ENCODE measurements around the gene TMEM134. TPM values are rescaled to one million over a fixed set of nuclear protein-coding genes. Genes with fewer than 3 reads are reported as not detected.

Gene TMEM134
- polyA plus RNA-seq, 1 experiment: 14.7 TPM

GRCh38 chr11:67503119-67504004 lies 34.3 kb upstream of the TMEM134 start:
- CTCF ChIA-PET: no interaction called here
- no peaks in the 10 kb centered on the region for H3K27me3 ChIP-seq (ENCODE audit: control insufficient read depth, insufficient read depth, low read length)
- TF ChIP-seq CTCF (IDR thresholded peaks at IDR 0.05; ENCODE audit: low read depth, low read length): no peak
- DNase-seq (ENCODE audit: low read depth, low spot score): no peak
- H3K9me3 ChIP-seq (ENCODE audit: control insufficient read depth, insufficient read depth, low read length): no peaks in the 10 kb centered on the region; the same call in 1 of the 2 replicates
- peak overlapping the region; percentile 72 for H3K4me3 ChIP-seq (ENCODE audit: low read depth, low read length)
- no peak overlapping the region for H3K27ac ChIP-seq (ENCODE audit: low read depth, low read length)
- POLR2A ChIA-PET: no interaction called here

- Histone ChIP-seq H3K27me3 (ENCODE audit: control insufficient read depth, insufficient read depth, low read length) (no peaks in the 10 kb centered on the region), H3K9me3 (ENCODE audit: control insufficient read depth, insufficient read depth, low read length) (no peaks in the 10 kb centered on the region; the same call in 1 of the 2 replicates), H3K27ac (ENCODE audit: low read depth, low read length) (no peak overlapping the region), H3K4me3 (ENCODE audit: low read depth, low read length) (no peak overlapping the region)
- DNase-seq (ENCODE audit: low read depth, low spot score): no peak
- no peak for TF ChIP-seq CTCF (IDR thresholded peaks at IDR 0.05; ENCODE audit: low read depth, low read length)
- ChIA-PET POLR2A (no interaction called here), CTCF (no interaction called here)
Observed at GRCh38 chr11:67502328-67502979, 33.4 kb upstream of the TMEM134 start.

GRCh38 chr11:67501854-67502253 lies 32.8 kb upstream of the TMEM134 start:
- Histone ChIP-seq H3K27ac (ENCODE audit: low read depth, low read length) (no peak overlapping the region), H3K9me3 (ENCODE audit: control insufficient read depth, insufficient read depth, low read length) (no peaks in the 10 kb centered on the region; the same call in 1 of the 2 replicates), H3K27me3 (ENCODE audit: control insufficient read depth, insufficient read depth, low read length) (no peaks in the 10 kb centered on the region), H3K4me3 (ENCODE audit: low read depth, low read length) (no peak overlapping the region)
- ChIA-PET CTCF (no interaction called here), POLR2A (no interaction called here)
- TF ChIP-seq CTCF (IDR thresholded peaks at IDR 0.05; ENCODE audit: low read depth, low read length): no peak
- no peak for DNase-seq (ENCODE audit: low read depth, low spot score)

- no peak for TF ChIP-seq CTCF (IDR thresholded peaks at IDR 0.05; ENCODE audit: low read depth, low read length)
- Histone ChIP-seq H3K9me3 (ENCODE audit: control insufficient read depth, insufficient read depth, low read length) (no peaks in the 10 kb centered on the region; the same call in 1 of the 2 replicates), H3K27ac (ENCODE audit: low read depth, low read length) (no peak overlapping the region), H3K4me3 (ENCODE audit: low read depth, low read length) (no peak overlapping the region), H3K27me3 (ENCODE audit: control insufficient read depth, insufficient read depth, low read length) (no peaks in the 10 kb centered on the region)
- POLR2A ChIA-PET: no interaction called here
- DNase-seq (ENCODE audit: low read depth, low spot score): no peak
- CTCF ChIA-PET: no interaction called here
Observed at GRCh38 chr11:67500831-67501715, 32.0 kb upstream of the TMEM134 start.
